HepG2 (cell line): ENCODE measurements around the gene PSRC1. TPM values are rescaled to one million over a fixed set of nuclear protein-coding genes. Genes with fewer than 3 reads are reported as not detected.

Experiments
- CREB1 ChIP-seq, 2 experiments: fragments of 450-650 bp in 1 of 2; IDR thresholded peaks; 2 replicates each; pipeline ENCODE4 v1.6.1; 2016 to 2017; ENCODE audit warnings: control low read depth in 1 of 2, mild to moderate bottlenecking in 1 of 2, missing compliant biosample characterization in 1 of 2, missing genetic modification characterization in 1 of 2
- ERF ChIP-seq: IDR thresholded peaks from 2 replicates; pipeline ENCODE4 v1.6.1; 2018; ENCODE audit warnings: missing biosample characterization, missing genetic modification reagents
- GLI4 ChIP-seq: sonication (generic); formaldehyde crosslinking; IDR thresholded peaks from 2 replicates; pipeline ENCODE4 v1.5.1; 2020; ENCODE audit warnings: missing genetic modification reagents, mild to moderate bottlenecking, moderate library complexity, borderline replicate concordance
- HOXA9 ChIP-seq: sonication (generic); formaldehyde crosslinking; IDR thresholded peaks from 2 replicates; pipeline ENCODE4 v1.8.1; 2022; ENCODE audit warnings: missing genetic modification reagents, mild to moderate bottlenecking, moderate library complexity, borderline replicate concordance
- NFE2L2 ChIP-seq: fragments of 150-350 bp; IDR thresholded peaks from 2 replicates; pipeline ENCODE4 v1.6.1; 2014; ENCODE audit warnings: low read length
- NFYB ChIP-seq: sonication (generic); formaldehyde crosslinking; IDR thresholded peaks from 2 replicates; pipeline ENCODE4 v1.4.0; 2020; ENCODE audit warnings: missing genetic modification reagents
- NR2F1 ChIP-seq, 2 experiments: fragments of 450-650 bp in 1 of 2; formaldehyde crosslinking in 1 of 2; IDR thresholded peaks; 2 replicates each; pipeline versions ENCODE4 v1.5.0 to v1.6.1; 2016 to 2020; ENCODE audit warnings: mild to moderate bottlenecking in 1 of 2, missing compliant biosample characterization in 1 of 2, missing genetic modification reagents in 1 of 2, moderate library complexity in 1 of 2
- ONECUT2 ChIP-seq: sonication (generic); formaldehyde crosslinking; IDR thresholded peaks from 2 replicates; pipeline ENCODE4 v1.4.0; 2020; ENCODE audit warnings: missing genetic modification reagents
- PCBP2 ChIP-seq: fragments of 200-400 bp; formaldehyde crosslinking; optimal IDR thresholded peaks from 2 replicates; pipeline ENCODE3; 2018; ENCODE audit warnings: low read length, low read depth; ENCODE audit not compliant: poor library complexity, severe bottlenecking
- PHB2 ChIP-seq: fragments of 450-650 bp; IDR thresholded peaks from 2 replicates; pipeline ENCODE4 v1.6.1; 2018; ENCODE audit not compliant: partially characterized antibody
- RXRB ChIP-seq: IDR thresholded peaks from 2 replicates; pipeline ENCODE4 v1.6.1; 2016; ENCODE audit warnings: borderline replicate concordance, missing genetic modification reagents, missing compliant biosample characterization
- SYNCRIP ChIP-seq: fragments of 200-400 bp; formaldehyde crosslinking; IDR thresholded peaks from 2 replicates; pipeline ENCODE4 v1.6.1; 2018; ENCODE audit warnings: mild to moderate bottlenecking, low read depth, low read length; ENCODE audit not compliant: insufficient read depth
- TEAD2 ChIP-seq: sonication (generic); formaldehyde crosslinking; IDR thresholded peaks from 2 replicates; pipeline ENCODE4 v1.9.0; 2021; ENCODE audit warnings: missing genetic modification reagents
- TOE1 ChIP-seq: sonication (generic); formaldehyde crosslinking; IDR thresholded peaks from 2 replicates; pipeline ENCODE4 v1.4.0; 2020; ENCODE audit warnings: mild to moderate bottlenecking, missing genetic modification reagents
- ZFP37 ChIP-seq: sonication (generic); formaldehyde crosslinking; IDR thresholded peaks from 2 replicates; pipeline ENCODE4 v1.4.0; 2020; ENCODE audit warnings: missing genetic modification reagents, borderline replicate concordance
- ZNF20 ChIP-seq: sonication (generic); formaldehyde crosslinking; IDR thresholded peaks from 2 replicates; pipeline ENCODE4 v1.4.0; 2020; ENCODE audit warnings: mild to moderate bottlenecking, moderate library complexity, missing genetic modification reagents
- ZNF556 ChIP-seq: sonication (generic); formaldehyde crosslinking; IDR thresholded peaks from 2 replicates; pipeline ENCODE4 v1.4.0; 2020; ENCODE audit warnings: mild to moderate bottlenecking, missing genetic modification reagents, borderline replicate concordance
- ZNF660 ChIP-seq: sonication (generic); formaldehyde crosslinking; IDR thresholded peaks from 2 replicates; pipeline ENCODE4 v1.5.1; 2020; ENCODE audit warnings: mild to moderate bottlenecking, low read depth, missing genetic modification reagents, borderline replicate concordance
- polyA plus RNA-seq, 8 experiments: library from polyadenylated mRNA; depleted of rRNA in 3 of 8; stranded (reverse) in 7 of 8; unstranded in 1 of 8; fragments of >200 nt; fragmentation: Illumina TruSeq in 4 of 8; extraction: Trizol in 4 of 8; gene quantifications; 2 replicates each; pipeline versions ENCODE4 v1.2.1 to v1.2.3, GENCODE V29; 2011 to 2016; ENCODE audit warnings: low read depth in 4 of 8, missing spikeins in 1 of 8, mixed read lengths in 1 of 8; ENCODE audit not compliant: insufficient read depth in 1 of 8
- total RNA-seq, 5 experiments: library from RNA; depleted of rRNA; stranded (reverse); fragments of >200 nt; fragmentation: Illumina TruSeq; extraction: Trizol; gene quantifications; 2 replicates each; pipeline ENCODE4 v1.2.3, GENCODE V29; 2016; ENCODE audit warnings: low read depth in 1 of 5
- TF ChIP-seq, protein P1 (sequence below): sonication (generic); formaldehyde crosslinking; IDR thresholded peaks from 2 replicates; pipeline ENCODE4 v1.8.1; 2022; ENCODE audit warnings: low read depth, mild to moderate bottlenecking, missing genetic modification reagents
- TF ChIP-seq, protein P2 (sequence below): sonication (generic); IDR thresholded peaks from 2 replicates; pipeline ENCODE4 v1.6.1; 2016; ENCODE audit warnings: low read depth, borderline replicate concordance
- TF ChIP-seq, protein P3 (sequence below): sonication (generic); formaldehyde crosslinking; IDR thresholded peaks from 2 replicates; pipeline ENCODE4 v1.4.0; 2020; ENCODE audit warnings: missing genetic modification reagents, borderline replicate concordance

The PSRC1 gene
- total and polyA plus RNA-seq, 2 of the 13 experiments (the other 11 are each of a cell fraction or from before 2014, with no cell fraction given): 28.6 to 30.3 TPM

DNA sequence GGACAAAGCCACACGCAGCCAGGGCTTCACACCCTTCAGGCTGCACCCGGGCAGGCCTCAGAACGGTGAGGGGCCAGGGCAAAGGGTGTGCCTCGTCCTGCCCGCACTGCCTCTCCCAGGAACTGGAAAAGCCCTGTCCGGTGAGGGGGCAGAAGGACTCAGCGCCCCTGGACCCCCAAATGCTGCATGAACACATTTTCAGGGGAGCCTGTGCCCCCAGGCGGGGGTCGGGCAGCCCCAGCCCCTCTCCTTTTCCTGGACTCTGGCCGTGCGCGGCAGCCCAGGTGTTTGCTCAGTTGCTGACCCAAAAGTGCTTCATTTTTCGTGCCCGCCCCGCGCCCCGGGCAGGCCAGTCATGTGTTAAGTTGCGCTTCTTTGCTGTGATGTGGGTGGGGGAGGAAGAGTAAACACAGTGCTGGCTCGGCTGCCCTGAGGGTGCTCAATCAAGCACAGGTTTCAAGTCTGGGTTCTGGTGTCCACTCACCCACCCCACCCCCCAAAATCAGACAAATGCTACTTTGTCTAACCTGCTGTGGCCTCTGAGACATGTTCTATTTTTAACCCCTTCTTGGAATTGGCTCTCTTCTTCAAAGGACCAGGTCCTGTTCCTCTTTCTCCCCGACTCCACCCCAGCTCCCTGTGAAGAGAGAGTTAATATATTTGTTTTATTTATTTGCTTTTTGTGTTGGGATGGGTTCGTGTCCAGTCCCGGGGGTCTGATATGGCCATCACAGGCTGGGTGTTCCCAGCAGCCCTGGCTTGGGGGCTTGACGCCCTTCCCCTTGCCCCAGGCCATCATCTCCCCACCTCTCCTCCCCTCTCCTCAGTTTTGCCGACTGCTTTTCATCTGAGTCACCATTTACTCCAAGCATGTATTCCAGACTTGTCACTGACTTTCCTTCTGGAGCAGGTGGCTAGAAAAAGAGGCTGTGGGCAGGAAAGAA, 8.1 kb downstream of the PSRC1 start (continued):
- TF ChIP-seq, protein P1, sequence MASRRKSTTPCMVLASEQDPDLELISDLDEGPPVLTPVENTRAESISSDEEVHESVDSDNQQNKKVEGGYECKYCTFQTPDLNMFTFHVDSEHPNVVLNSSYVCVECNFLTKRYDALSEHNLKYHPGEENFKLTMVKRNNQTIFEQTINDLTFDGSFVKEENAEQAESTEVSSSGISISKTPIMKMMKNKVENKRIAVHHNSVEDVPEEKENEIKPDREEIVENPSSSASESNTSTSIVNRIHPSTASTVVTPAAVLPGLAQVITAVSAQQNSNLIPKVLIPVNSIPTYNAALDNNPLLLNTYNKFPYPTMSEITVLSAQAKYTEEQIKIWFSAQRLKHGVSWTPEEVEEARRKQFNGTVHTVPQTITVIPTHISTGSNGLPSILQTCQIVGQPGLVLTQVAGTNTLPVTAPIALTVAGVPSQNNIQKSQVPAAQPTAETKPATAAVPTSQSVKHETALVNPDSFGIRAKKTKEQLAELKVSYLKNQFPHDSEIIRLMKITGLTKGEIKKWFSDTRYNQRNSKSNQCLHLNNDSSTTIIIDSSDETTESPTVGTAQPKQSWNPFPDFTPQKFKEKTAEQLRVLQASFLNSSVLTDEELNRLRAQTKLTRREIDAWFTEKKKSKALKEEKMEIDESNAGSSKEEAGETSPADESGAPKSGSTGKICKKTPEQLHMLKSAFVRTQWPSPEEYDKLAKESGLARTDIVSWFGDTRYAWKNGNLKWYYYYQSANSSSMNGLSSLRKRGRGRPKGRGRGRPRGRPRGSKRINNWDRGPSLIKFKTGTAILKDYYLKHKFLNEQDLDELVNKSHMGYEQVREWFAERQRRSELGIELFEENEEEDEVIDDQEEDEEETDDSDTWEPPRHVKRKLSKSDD (CRISPR knock-in tag): no peak
- no peak for TF ChIP-seq TOE1 (CRISPR knock-in tag)
- TF ChIP-seq RXRB (CRISPR knock-in tag): peak; percentile 59; the same call in 1 of the 2 replicates
- peak; percentile 44 for TF ChIP-seq NFYB (CRISPR knock-in tag)
- no peak for TF ChIP-seq NFE2L2
- TF ChIP-seq, protein P2, sequence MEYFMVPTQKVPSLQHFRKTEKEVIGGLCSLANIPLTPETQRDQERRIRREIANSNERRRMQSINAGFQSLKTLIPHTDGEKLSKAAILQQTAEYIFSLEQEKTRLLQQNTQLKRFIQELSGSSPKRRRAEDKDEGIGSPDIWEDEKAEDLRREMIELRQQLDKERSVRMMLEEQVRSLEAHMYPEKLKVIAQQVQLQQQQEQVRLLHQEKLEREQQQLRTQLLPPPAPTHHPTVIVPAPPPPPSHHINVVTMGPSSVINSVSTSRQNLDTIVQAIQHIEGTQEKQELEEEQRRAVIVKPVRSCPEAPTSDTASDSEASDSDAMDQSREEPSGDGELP: peak; percentile 75; the same call in 1 of the 2 replicates
- TF ChIP-seq TEAD2 (CRISPR knock-in tag): no peak
- no peak for TF ChIP-seq NR2F1 (CRISPR knock-in tag; IDR thresholded peaks at IDR 0.05)
- TF ChIP-seq ONECUT2: no peak
- no peak for TF ChIP-seq CREB1 (IDR thresholded peaks at IDR 0.05)
- no peak for TF ChIP-seq CREB1 (CRISPR knock-in tag; IDR thresholded peaks at IDR 0.05)
- TF ChIP-seq PHB2: no peak
- TF ChIP-seq, protein P3, sequence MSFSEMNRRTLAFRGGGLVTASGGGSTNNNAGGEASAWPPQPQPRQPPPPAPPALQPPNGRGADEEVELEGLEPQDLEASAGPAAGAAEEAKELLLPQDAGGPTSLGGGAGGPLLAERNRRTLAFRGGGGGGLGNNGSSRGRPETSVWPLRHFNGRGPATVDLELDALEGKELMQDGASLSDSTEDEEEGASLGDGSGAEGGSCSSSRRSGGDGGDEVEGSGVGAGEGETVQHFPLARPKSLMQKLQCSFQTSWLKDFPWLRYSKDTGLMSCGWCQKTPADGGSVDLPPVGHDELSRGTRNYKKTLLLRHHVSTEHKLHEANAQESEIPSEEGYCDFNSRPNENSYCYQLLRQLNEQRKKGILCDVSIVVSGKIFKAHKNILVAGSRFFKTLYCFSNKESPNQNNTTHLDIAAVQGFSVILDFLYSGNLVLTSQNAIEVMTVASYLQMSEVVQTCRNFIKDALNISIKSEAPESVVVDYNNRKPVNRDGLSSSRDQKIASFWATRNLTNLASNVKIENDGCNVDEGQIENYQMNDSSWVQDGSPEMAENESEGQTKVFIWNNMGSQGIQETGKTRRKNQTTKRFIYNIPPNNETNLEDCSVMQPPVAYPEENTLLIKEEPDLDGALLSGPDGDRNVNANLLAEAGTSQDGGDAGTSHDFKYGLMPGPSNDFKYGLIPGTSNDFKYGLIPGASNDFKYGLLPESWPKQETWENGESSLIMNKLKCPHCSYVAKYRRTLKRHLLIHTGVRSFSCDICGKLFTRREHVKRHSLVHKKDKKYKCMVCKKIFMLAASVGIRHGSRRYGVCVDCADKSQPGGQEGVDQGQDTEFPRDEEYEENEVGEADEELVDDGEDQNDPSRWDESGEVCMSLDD (CRISPR knock-in tag): peak; percentile 88; the same call in 1 of the 2 replicates
- TF ChIP-seq HOXA9: no peak
- no peak for TF ChIP-seq ZNF20
- 0 out of 2 replicates have a peak, but pooled peaks have one; percentile 42 for TF ChIP-seq ZNF556 (CRISPR knock-in tag)
- TF ChIP-seq ZFP37 (CRISPR knock-in tag): no peak
- no peak for TF ChIP-seq SYNCRIP
- no peak for TF ChIP-seq PCBP2
- peak; percentile 41; the same call in 1 of the 2 replicates for TF ChIP-seq GLI4 (CRISPR knock-in tag)
- no peak for TF ChIP-seq ZNF660
- TF ChIP-seq ERF (CRISPR knock-in tag): 0 out of 2 replicates have a peak, but pooled peaks have one; percentile 55
